ENCODE results near the gene TPD52L1. TPM values are rescaled to one million over a fixed set of nuclear protein-coding genes. Genes with fewer than 3 reads are reported as not detected.

TPD52L1 gene
- total RNA-seq, 4 donors from 2014 or later: 13.4 to 39.6 (median 21.2) TPM

DNA sequence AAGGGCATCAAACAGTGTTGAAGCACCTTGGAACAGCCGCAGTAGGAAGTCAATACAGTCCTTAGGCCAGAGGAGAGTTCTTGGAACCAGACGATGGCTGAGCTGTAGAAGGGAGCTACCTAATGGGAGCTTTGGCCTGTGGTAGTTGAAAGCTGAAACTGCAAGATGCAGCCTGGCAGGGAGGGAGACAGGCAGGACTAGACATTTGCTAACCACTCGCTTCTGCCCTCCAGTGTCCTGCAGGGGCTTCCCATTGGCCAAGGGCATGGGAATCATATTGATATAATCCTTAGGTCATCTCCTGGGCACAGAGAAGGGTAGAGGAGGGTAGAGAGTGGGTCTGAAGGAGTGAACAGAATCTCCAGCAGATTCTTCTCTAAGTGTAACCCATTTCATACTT is 60.4 kb downstream of the TPD52L1 start:
- H3K4me3 ChIP-seq: no peak overlapping the region
- TF ChIP-seq POLR2A (IDR thresholded peaks at IDR 0.05): no peak
- TF ChIP-seq, protein P1, sequence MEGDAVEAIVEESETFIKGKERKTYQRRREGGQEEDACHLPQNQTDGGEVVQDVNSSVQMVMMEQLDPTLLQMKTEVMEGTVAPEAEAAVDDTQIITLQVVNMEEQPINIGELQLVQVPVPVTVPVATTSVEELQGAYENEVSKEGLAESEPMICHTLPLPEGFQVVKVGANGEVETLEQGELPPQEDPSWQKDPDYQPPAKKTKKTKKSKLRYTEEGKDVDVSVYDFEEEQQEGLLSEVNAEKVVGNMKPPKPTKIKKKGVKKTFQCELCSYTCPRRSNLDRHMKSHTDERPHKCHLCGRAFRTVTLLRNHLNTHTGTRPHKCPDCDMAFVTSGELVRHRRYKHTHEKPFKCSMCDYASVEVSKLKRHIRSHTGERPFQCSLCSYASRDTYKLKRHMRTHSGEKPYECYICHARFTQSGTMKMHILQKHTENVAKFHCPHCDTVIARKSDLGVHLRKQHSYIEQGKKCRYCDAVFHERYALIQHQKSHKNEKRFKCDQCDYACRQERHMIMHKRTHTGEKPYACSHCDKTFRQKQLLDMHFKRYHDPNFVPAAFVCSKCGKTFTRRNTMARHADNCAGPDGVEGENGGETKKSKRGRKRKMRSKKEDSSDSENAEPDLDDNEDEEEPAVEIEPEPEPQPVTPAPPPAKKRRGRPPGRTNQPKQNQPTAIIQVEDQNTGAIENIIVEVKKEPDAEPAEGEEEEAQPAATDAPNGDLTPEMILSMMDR (IDR thresholded peaks at IDR 0.05): no peak
- H3K4me1 ChIP-seq: no peaks in the 10 kb centered on the region
- H3K27ac ChIP-seq: no peak overlapping the region
- no peaks in the 10 kb centered on the region for H3K9me3 ChIP-seq
- no peak for DNase-seq
- no peaks in the 10 kb centered on the region for H3K27me3 ChIP-seq
- no peaks in the 10 kb centered on the region for H3K36me3 ChIP-seq

DNA sequence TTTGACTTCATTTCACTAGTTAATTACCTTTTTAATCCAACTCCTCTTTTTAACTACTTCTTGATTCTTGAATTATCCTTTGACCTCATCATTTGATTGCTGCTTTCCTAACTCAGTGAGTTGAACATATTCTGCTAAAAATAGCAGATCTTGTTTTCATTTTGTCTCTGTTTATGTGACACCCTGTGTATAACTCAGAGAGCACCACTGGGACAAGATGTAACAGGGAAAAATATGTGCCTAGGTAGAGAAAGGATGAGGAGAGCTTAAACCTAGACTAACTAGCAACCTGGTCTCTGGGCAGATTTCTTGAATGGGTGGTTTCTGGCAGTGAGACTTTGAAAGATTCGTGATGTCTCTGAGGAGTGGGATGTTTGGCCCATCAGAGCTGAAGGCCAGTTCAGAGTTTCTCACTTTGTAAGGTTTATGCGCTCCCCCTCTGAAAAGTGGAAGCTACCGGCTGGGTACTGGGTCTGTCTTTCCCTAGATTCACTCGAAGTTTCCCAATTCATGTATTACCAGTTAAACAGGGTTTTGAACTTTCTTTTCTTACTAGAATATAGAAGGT is 61.8 kb downstream of the TPD52L1 start:
- Histone ChIP-seq H3K27ac (no peak overlapping the region), H3K36me3 (no peaks in the 10 kb centered on the region), H3K4me3 (no peak overlapping the region), H3K9me3 (no peaks in the 10 kb centered on the region), H3K4me1 (no peaks in the 10 kb centered on the region), H3K27me3 (no peaks in the 10 kb centered on the region)
- no peak for DNase-seq
- TF ChIP-seq, protein P1 (IDR thresholded peaks at IDR 0.05): no peak
- no peak for TF ChIP-seq POLR2A (IDR thresholded peaks at IDR 0.05)

- Histone ChIP-seq H3K27me3 (no peaks in the 10 kb centered on the region), H3K4me1 (no peaks in the 10 kb centered on the region), H3K27ac (no peak overlapping the region), H3K36me3 (no peaks in the 10 kb centered on the region), H3K4me3 (no peak overlapping the region), H3K9me3 (no peaks in the 10 kb centered on the region)
- TF ChIP-seq POLR2A (IDR thresholded peaks at IDR 0.05): no peak
- TF ChIP-seq, protein P1 (IDR thresholded peaks at IDR 0.05): no peak
- DNase-seq: no peak
These were observed 62.4 kb downstream of the TPD52L1 start for GRCh38 chr6:125216015-125216414.

GRCh38 chr6:125217369-125217768 is 63.8 kb downstream of the TPD52L1 start:
- Histone ChIP-seq H3K4me3 (no peak overlapping the region), H3K27me3 (no peaks in the 10 kb centered on the region), H3K9me3 (no peaks in the 10 kb centered on the region), H3K4me1 (peaks cover 0 to 4% (median 0%) of the 10 kb centered on the region in 4 donors), H3K27ac (no peak overlapping the region), H3K36me3 (no peaks in the 10 kb centered on the region)
- no peak for DNase-seq
- TF ChIP-seq POLR2A (IDR thresholded peaks at IDR 0.05): no peak
- TF ChIP-seq, protein P1 (IDR thresholded peaks at IDR 0.05): no peak

DNA sequence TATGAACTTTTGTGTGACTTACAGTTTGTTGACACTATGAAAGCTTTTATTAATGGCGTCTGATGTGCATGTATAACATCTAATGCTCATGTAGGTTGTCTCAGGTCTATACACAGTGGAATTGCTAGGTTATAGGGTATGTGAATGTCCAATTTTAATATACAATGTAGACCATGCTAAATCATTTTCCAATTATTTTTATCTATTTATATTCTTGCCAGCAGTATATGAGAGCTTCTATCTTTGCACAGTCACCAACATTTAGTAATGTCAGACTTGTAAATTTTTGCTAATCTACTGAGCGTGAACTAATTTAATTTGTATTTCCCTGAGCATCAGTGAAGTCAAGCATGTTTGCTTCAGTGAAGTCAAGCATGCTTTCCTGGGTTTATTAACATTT is 64.4 kb downstream of the TPD52L1 start:
- Histone ChIP-seq H3K4me1 (peaks cover 0 to 4% (median 0%) of the 10 kb centered on the region in 4 donors), H3K36me3 (no peaks in the 10 kb centered on the region), H3K27ac (no peak overlapping the region), H3K9me3 (no peaks in the 10 kb centered on the region), H3K27me3 (no peaks in the 10 kb centered on the region), H3K4me3 (no peak overlapping the region)
- DNase-seq: no peak
- TF ChIP-seq, protein P1 (IDR thresholded peaks at IDR 0.05): no peak
- no peak for TF ChIP-seq POLR2A (IDR thresholded peaks at IDR 0.05)
